Muscle of leg (tissue), 11 donors: ENCODE data around the gene TMEM259. TPM values are rescaled to one million over a fixed set of nuclear protein-coding genes. Genes with fewer than 3 reads are reported as not detected.
A peak's percentile ranks its signal among the peaks of the same experiment; 100 is the strongest.

Experiments
- DNase-seq: peaks from one replicate; pipeline ENCODE4 v3.0.0; 2013
- H3K27ac ChIP-seq: one replicate; pipeline ENCODE4 v1.5.1; 2013; ENCODE audit warnings: mild to moderate bottlenecking, low read length, control low read depth
- H3K27me3 ChIP-seq: one replicate; pipeline ENCODE4 v1.6.1; 2013; ENCODE audit warnings: low read length; ENCODE audit not compliant: control insufficient read depth, insufficient read depth
- H3K36me3 ChIP-seq: one replicate; pipeline ENCODE4 v1.6.1; 2013; ENCODE audit warnings: low read length; ENCODE audit not compliant: control insufficient read depth, insufficient read depth
- H3K4me1 ChIP-seq: one replicate; pipeline ENCODE4 v1.6.1; 2013; ENCODE audit warnings: low read length; ENCODE audit not compliant: control insufficient read depth, insufficient read depth
- H3K4me3 ChIP-seq: one replicate; pipeline ENCODE4 v1.5.1; 2013; ENCODE audit warnings: low read length, control low read depth
- H3K9me3 ChIP-seq: replicated peaks from 2 replicates; pipeline ENCODE4 v1.6.1; 2013; ENCODE audit warnings: low read depth, low read length; ENCODE audit not compliant: control insufficient read depth
- WGBS: methylation state at CpG from one replicate; pipeline ENCODE4 v1.1.5; 2013; ENCODE audit warnings: missing lambda C conversion rate; ENCODE audit not compliant: insufficient coverage; 5-methylcytosine and 5-hydroxymethylcytosine counted together
- polyA plus RNA-seq, 8 donors: library from polyadenylated mRNA; unstranded; fragments of 120-200 nt; gene quantifications; one replicate each; pipeline versions ENCODE4 v1.2.1 to v1.2.3, GENCODE V29; 2013; ENCODE audit warnings: inconsistent platforms in 1 of 8, low replicate concordance in 1 of 8; ENCODE audit not compliant: insufficient read length in 8 of 8, insufficient read depth in 1 of 8
- total RNA-seq: library from RNA; stranded (reverse); fragments of 120-200 nt; gene quantifications from one replicate; pipeline ENCODE4 v1.2.4, GENCODE V29; 2013

TMEM259 gene
- total and polyA plus RNA-seq, 9 donors, result 60.5 to 115 (median 83.1) TPM

GRCh38 chr19:988081-988480, 32.8 kb downstream of the TMEM259 start:
- WGBS, result 73% methylated on average over 12 of the region's 14 CpGs
- DNase-seq, result no peak
- H3K27ac ChIP-seq, result no peak overlapping the region
- no peak overlapping the region for H3K4me3 ChIP-seq
- peaks cover 62% of the 10 kb centered on the region for H3K36me3 ChIP-seq
- H3K4me1 ChIP-seq, result peaks cover 13% of the 10 kb centered on the region
- H3K9me3 ChIP-seq, result no peaks in the 10 kb centered on the region
- H3K27me3 ChIP-seq, result no peaks in the 10 kb centered on the region

DNA sequence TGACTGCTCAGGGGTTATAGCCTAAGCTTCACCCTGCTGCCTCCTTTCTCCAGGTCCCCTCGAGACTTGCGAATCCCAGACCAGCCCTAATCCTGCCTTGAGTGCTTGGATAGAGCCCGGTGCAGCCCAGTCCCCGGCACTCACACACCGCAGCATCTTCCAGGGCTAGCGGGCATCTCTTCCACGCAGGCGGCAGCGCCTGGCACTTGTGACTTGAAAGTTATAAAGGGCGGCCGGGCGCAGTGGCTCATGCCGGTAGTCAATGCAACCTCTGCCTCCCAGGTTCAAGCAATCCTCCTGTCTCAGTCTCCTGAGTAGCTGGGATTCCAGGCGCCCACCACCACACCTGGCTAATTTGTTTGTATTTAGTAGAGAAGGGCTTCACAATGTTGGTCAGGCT, 34.8 kb downstream of the TMEM259 start:
- no peaks in the 10 kb centered on the region for H3K9me3 ChIP-seq
- peaks cover 17% of the 10 kb centered on the region for H3K4me1 ChIP-seq
- H3K4me3 ChIP-seq, result no peak overlapping the region
- no peak overlapping the region for H3K27ac ChIP-seq
- WGBS, result 96% methylated on average over 4 of the region's 14 CpGs
- no peak for DNase-seq
- H3K27me3 ChIP-seq, result no peaks in the 10 kb centered on the region
- H3K36me3 ChIP-seq, result peaks cover 50% of the 10 kb centered on the region

- Histone ChIP-seq H3K9me3 (no peaks in the 10 kb centered on the region), H3K4me3 (peak within 1 kb of the TSS; percentile 100), H3K36me3 (peaks cover 32% of the 10 kb centered on the region), H3K27me3 (peaks cover 4% of the 10 kb centered on the region), H3K27ac (peak within 1 kb of the TSS; percentile 88), H3K4me1 (peaks cover 27% of the 10 kb centered on the region)
- peak; percentile 97 for DNase-seq
- under 1% methylated on average over 78 of the region's 78 CpGs for WGBS
Measured at GRCh38 chr19:984165-984967, 36.6 kb downstream of the TMEM259 start, which contains the start of gene WDR18. WDR18 (plus strand) TSS chr19:984345; CDS start chr19:984354, 9 bp downstream.

DNA sequence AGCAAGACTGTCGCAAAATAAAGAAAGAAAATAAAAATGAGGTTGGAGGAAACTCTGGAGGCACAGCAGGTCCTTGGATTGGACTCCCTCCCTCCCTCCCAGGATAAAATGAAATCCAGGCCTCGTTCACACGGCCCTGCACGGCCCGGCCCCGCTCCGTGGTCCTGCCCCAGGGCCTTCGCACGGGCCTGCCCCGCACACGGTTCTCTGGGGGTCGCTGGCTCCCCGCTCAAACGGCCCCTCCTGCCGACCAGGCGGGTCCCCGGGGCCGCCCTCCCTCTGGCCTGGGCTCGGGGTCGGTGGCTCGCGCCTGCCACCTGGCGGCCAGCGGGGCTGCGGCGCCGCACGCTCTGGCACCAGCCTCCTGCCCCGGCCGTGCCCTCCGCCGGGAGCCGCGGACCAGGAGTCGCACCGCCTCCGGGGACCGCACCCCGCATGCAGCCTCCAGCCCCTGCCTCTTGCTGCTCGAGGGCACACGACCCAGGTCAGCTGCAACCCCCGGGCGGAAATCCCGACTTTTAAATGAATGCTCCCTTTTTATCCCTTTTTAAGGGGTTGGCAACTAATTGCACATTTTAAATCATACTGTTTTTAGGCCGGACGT, 38.3 kb downstream of the TMEM259 start:
- Histone ChIP-seq H3K27me3 (peaks cover 7% of the 10 kb centered on the region), H3K9me3 (no peaks in the 10 kb centered on the region), H3K36me3 (peaks cover 23% of the 10 kb centered on the region), H3K4me3 (peak overlapping the region; percentile 17), H3K27ac (no peak overlapping the region), H3K4me1 (peaks cover 30% of the 10 kb centered on the region)
- WGBS, result under 1% methylated on average over 44 of the region's 46 CpGs
- peak; percentile 67 for DNase-seq

GRCh38 chr19:980133-980998, 40.6 kb downstream of the TMEM259 start:
- H3K27me3 ChIP-seq, result peaks cover 10% of the 10 kb centered on the region
- 18% methylated on average over 25 of the region's 32 CpGs for WGBS
- no peak overlapping the region for H3K4me3 ChIP-seq
- H3K27ac ChIP-seq, result no peak overlapping the region
- DNase-seq, result no peak
- H3K36me3 ChIP-seq, result peaks cover 2% of the 10 kb centered on the region
- peaks cover 30% of the 10 kb centered on the region for H3K4me1 ChIP-seq
- no peaks in the 10 kb centered on the region for H3K9me3 ChIP-seq

- 29% methylated on average over 5 of the region's 19 CpGs for WGBS
- H3K36me3 ChIP-seq, result no peaks in the 10 kb centered on the region
- H3K4me3 ChIP-seq, result no peak overlapping the region
- no peak for DNase-seq
- H3K4me1 ChIP-seq, result peaks cover 23% of the 10 kb centered on the region
- H3K9me3 ChIP-seq, result no peaks in the 10 kb centered on the region
- peaks cover 10% of the 10 kb centered on the region for H3K27me3 ChIP-seq
- H3K27ac ChIP-seq, result no peak overlapping the region
Measured at GRCh38 chr19:979318-979741, 41.6 kb downstream of the TMEM259 start.

- no peak for DNase-seq
- Histone ChIP-seq H3K36me3 (peaks cover 4% of the 10 kb centered on the region), H3K4me1 (peaks cover 15% of the 10 kb centered on the region), H3K27ac (no peak overlapping the region), H3K9me3 (no peaks in the 10 kb centered on the region), H3K27me3 (peaks cover 17% of the 10 kb centered on the region), H3K4me3 (no peak overlapping the region)
- 82% methylated on average over 24 of the region's 24 CpGs for WGBS
Measured at GRCh38 chr19:977058-977464, 43.9 kb downstream of the TMEM259 start.

- Histone ChIP-seq H3K27me3 (peaks cover 17% of the 10 kb centered on the region), H3K27ac (no peak overlapping the region), H3K36me3 (peaks cover 9% of the 10 kb centered on the region), H3K9me3 (no peaks in the 10 kb centered on the region), H3K4me3 (no peak overlapping the region), H3K4me1 (peaks cover 15% of the 10 kb centered on the region)
- DNase-seq, result no peak
- WGBS, result 64% methylated on average over 3 of the region's 10 CpGs
Measured at GRCh38 chr19:976476-976875, 44.4 kb downstream of the TMEM259 start.

- Histone ChIP-seq H3K36me3 (peaks cover 19% of the 10 kb centered on the region), H3K27ac (no peak overlapping the region), H3K4me1 (peaks cover 8% of the 10 kb centered on the region), H3K27me3 (peaks cover 14% of the 10 kb centered on the region), H3K9me3 (peaks cover 7% of the 10 kb centered on the region), H3K4me3 (no peak overlapping the region)
- no peak for DNase-seq
- 40% methylated on average over 28 of the region's 37 CpGs for WGBS
Measured at GRCh38 chr19:974564-975257, 46.2 kb downstream of the TMEM259 start.
